Measurements from ENCODE around the gene ZDHHC12.

ZDHHC12 gene

DNA sequence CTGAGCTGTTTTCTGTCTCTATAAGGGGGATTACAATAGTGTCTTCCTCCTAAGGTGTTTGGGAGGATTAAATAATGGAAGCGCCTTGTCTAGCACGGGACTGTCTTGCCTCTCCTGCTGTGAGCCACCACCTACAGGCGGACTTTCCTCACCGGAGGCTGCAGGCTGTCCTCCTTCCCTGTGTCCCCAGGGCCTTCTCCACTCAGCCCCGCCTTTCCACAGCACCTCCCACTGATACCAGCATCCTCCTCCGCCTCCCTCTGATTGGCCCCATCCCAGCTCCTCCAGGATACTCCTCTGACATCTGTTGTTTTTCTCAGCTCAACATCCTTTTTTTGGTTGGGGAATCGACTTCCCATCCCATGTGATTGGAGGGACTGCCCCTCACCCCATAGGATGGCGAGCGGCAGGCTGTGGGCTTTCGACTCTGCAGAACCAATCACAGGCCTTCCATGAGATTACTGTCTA, 851 bp upstream of the ZDHHC12 start:
- Mint-ChIP-seq H3K4me3 (peak overlapping the region; percentile 93 to 94), H3K27me3 (no peaks in the 10 kb centered on the region), H3K36me3 (ENCODE audit: insufficient read depth) (peaks cover 13% of the 10 kb centered on the region), H3K27ac (peak overlapping the region; percentile 91 to 92), H3K4me1 (ENCODE audit: low read depth in 2 of 2) (peaks cover 24 to 29% of the 10 kb centered on the region in 2 donors), H3K9me3 (no peaks in the 10 kb centered on the region)
- ATAC-seq (replicated peaks) = peak; percentile 7
- DNase-seq = peak in 1 of 3 experiments; percentile 21

- ATAC-seq (replicated peaks) = no peak
- H3K27ac Mint-ChIP-seq = peak overlapping the region; percentile 91 to 92
- H3K27me3 Mint-ChIP-seq = no peaks in the 10 kb centered on the region
- peaks cover 21 to 29% of the 10 kb centered on the region in 2 donors for H3K4me1 Mint-ChIP-seq (ENCODE audit: low read depth in 2 of 2)
- peak overlapping the region; percentile 93 to 94 for H3K4me3 Mint-ChIP-seq
- DNase-seq = no peak
- no peaks in the 10 kb centered on the region for H3K9me3 Mint-ChIP-seq
- H3K36me3 Mint-ChIP-seq (ENCODE audit: insufficient read depth) = peaks cover 16% of the 10 kb centered on the region
Measured at GRCh38 chr9:128723352-128723865, 518 bp downstream of the ZDHHC12 start.

GRCh38 chr9:128722380-128723351, 1.3 kb downstream of the ZDHHC12 start:
- H3K9me3 Mint-ChIP-seq = no peaks in the 10 kb centered on the region

DNA sequence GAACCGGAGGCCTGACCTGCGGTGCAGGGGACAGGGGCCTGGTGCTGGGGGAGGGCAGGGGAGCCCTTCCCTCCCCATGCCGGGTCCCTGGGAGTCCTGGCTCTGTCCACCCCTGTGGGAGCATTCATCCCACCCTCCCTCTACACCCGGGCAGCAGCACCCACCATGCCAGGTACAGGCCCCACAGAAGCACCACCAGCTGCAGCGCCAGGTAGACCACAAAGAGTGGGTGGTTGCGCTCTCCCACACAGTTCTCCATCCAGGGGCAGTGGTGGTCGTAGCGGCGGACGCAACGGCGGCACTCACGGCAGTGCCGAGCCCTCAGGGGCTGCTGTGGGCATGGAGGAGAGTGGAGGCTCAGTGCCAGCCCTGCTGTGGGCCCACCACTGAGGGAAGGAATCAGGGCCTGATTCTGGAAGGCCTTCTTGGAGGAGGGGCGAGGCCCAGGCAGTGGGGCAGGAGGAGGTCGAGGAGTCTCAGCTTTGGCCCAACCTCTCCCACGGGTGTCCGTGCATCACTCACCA, 2.4 kb downstream of the ZDHHC12 start:
- H3K4me3 Mint-ChIP-seq = peak overlapping the region in 1 of 2 donors; percentile 93
- peaks cover 21 to 28% of the 10 kb centered on the region in 2 donors for H3K4me1 Mint-ChIP-seq (ENCODE audit: low read depth in 2 of 2)
- peak overlapping the region in 1 of 2 donors; percentile 91 for H3K27ac Mint-ChIP-seq
- H3K36me3 Mint-ChIP-seq (ENCODE audit: insufficient read depth) = peaks cover 16% of the 10 kb centered on the region
- DNase-seq = no peak
- H3K27me3 Mint-ChIP-seq = no peaks in the 10 kb centered on the region
- H3K9me3 Mint-ChIP-seq = no peaks in the 10 kb centered on the region
- no peak for ATAC-seq (replicated peaks)

More at GRCh38 chr9:128722380-128723351, 1.3 kb downstream of the ZDHHC12 start:
- DNase-seq (no peak), ATAC-seq (replicated peaks) (no peak)
- Mint-ChIP-seq H3K36me3 (ENCODE audit: insufficient read depth) (peaks cover 16% of the 10 kb centered on the region), H3K4me3 (peak overlapping the region; percentile 93 to 94), H3K27ac (peak overlapping the region; percentile 91 to 92), H3K4me1 (ENCODE audit: low read depth in 2 of 2) (peaks cover 21 to 29% of the 10 kb centered on the region in 2 donors), H3K27me3 (no peaks in the 10 kb centered on the region)

DNA sequence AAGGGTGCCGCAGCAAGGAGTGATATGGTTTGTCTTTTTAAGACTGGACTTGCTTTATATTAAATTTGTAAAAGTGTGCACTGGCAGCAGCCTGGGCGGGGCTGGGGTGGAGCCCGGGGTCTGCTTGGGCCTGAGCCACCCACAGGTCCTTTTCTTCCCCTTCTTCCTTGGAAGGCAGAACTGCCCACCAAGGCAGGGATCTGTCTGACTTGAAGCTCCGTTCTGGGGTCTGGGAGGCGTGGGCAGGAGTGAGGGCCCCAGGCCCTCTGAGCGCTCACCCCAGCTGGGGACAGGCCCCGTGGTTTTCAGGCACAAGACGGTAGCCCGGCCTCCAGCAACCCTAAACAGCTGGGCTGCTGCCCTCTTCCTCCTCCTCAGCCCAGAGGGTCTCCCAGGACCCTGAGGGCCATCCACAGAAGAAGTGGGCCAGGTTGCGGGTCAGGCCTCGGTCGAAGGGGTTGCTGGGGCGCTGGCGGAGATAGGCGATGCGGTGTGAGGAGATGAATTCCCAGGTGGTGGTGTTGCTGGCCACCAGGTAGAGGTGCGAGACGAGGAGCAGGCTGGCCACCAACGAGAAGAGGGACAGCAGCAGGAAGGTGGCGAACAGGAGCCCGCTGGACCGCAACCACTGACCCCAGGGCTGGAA, 3.0 kb downstream of the ZDHHC12 start:
- Mint-ChIP-seq H3K9me3 (no peaks in the 10 kb centered on the region), H3K4me3 (no peak overlapping the region), H3K4me1 (ENCODE audit: low read depth in 2 of 2) (peaks cover 21 to 28% of the 10 kb centered on the region in 2 donors), H3K27ac (no peak overlapping the region), H3K27me3 (no peaks in the 10 kb centered on the region), H3K36me3 (ENCODE audit: insufficient read depth) (peaks cover 16% of the 10 kb centered on the region)
- no peak for DNase-seq
- ATAC-seq (replicated peaks) = no peak

DNA sequence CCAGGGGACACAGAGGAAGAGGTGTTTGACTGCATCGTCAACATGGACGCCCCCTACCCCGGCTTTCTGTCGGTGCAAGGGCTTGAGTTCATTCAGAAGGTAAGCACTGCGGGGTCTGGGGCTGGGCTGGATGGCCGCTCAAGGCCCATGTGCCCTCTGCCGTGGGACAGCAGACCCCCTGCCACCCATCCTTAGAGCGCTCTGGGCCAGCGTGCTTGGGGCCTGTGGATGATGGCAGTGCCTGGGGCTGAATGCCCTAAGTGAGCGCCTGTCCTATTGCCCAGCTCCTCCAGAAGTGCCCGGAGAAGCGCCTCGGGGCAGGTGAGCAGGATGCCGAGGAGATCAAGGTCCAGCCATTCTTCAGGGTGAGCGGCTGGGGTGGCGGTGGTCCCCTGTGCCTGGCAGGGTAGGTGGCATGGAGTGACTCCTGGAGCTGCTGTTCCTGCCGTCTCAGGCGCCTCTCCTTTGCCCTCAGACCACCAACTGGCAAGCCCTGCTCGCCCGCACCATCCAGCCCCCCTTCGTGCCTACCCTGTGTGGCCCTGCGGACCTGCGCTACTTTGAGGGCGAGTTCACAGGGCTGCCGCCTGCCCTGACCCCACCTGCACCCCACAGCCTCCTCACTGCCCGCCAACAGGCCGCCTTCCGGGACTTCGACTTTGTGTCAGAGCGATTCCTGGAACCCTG, 3.9 kb downstream of the ZDHHC12 start:
- Mint-ChIP-seq H3K36me3 (ENCODE audit: insufficient read depth) (peaks cover 16% of the 10 kb centered on the region), H3K9me3 (no peaks in the 10 kb centered on the region), H3K4me3 (no peak overlapping the region), H3K4me1 (ENCODE audit: low read depth in 2 of 2) (peaks cover 18 to 26% of the 10 kb centered on the region in 2 donors), H3K27ac (no peak overlapping the region), H3K27me3 (no peaks in the 10 kb centered on the region)
- DNase-seq (no peak), ATAC-seq (replicated peaks) (no peak)

- ATAC-seq (replicated peaks) (no peak), DNase-seq (no peak)
- Mint-ChIP-seq H3K4me1 (ENCODE audit: low read depth in 2 of 2) (peaks cover 10 to 14% of the 10 kb centered on the region in 2 donors), H3K27me3 (no peaks in the 10 kb centered on the region), H3K4me3 (no peak overlapping the region), H3K27ac (no peak overlapping the region), H3K9me3 (no peaks in the 10 kb centered on the region), H3K36me3 (ENCODE audit: insufficient read depth) (peaks cover 5% of the 10 kb centered on the region)
Measured at GRCh38 chr9:128718475-128718874, 5.5 kb downstream of the ZDHHC12 start.

- peaks cover 6 to 11% of the 10 kb centered on the region in 2 donors for H3K4me1 Mint-ChIP-seq (ENCODE audit: low read depth in 2 of 2)
Measured at GRCh38 chr9:128718047-128718446, 5.9 kb downstream of the ZDHHC12 start.

GRCh38 chr9:128716581-128717254, 7.2 kb downstream of the ZDHHC12 start:
- H3K4me3 Mint-ChIP-seq = no peak overlapping the region
- peaks cover 2% of the 10 kb centered on the region for H3K36me3 Mint-ChIP-seq (ENCODE audit: insufficient read depth)
- DNase-seq (no peak), ATAC-seq (replicated peaks) (no peak)
- H3K27ac Mint-ChIP-seq = peak overlapping the region in 1 of 2 donors; percentile 72
- H3K4me1 Mint-ChIP-seq (ENCODE audit: low read depth in 2 of 2) = no peaks in the 10 kb centered on the region
- H3K9me3 Mint-ChIP-seq = no peaks in the 10 kb centered on the region
- no peaks in the 10 kb centered on the region for H3K27me3 Mint-ChIP-seq

More at GRCh38 chr9:128718047-128718446, 5.9 kb downstream of the ZDHHC12 start:
- H3K4me3 Mint-ChIP-seq = no peak overlapping the region
- DNase-seq = no peak
- H3K36me3 Mint-ChIP-seq (ENCODE audit: insufficient read depth) = peaks cover 5% of the 10 kb centered on the region
- H3K27ac Mint-ChIP-seq = no peak overlapping the region
- no peaks in the 10 kb centered on the region for H3K27me3 Mint-ChIP-seq
- H3K9me3 Mint-ChIP-seq = no peaks in the 10 kb centered on the region
- no peak for ATAC-seq (replicated peaks)

DNA sequence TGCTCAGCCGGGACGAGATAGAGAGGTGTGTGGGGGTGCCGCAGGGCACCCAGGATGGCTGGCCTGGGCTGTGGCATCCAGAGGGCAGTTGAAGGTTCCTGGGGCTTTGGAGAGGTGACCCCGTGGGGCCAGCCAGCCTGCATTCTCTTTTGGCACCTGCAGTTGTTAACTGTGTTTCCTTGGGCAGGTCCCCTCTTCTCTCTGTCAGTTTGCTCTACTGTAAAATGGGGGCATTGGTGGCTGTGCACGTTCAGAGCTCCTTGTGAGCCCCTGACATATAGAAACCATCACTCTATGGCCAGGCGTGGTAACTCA, 8.5 kb downstream of the ZDHHC12 start:
- no peak for DNase-seq
- Mint-ChIP-seq H3K9me3 (no peaks in the 10 kb centered on the region), H3K27me3 (no peaks in the 10 kb centered on the region), H3K27ac (no peak overlapping the region), H3K4me3 (no peak overlapping the region), H3K4me1 (ENCODE audit: low read depth in 2 of 2) (no peaks in the 10 kb centered on the region), H3K36me3 (ENCODE audit: insufficient read depth) (peaks cover 2% of the 10 kb centered on the region)
- ATAC-seq (replicated peaks) = no peak

GRCh38 chr9:128714586-128715435, 9.1 kb downstream of the ZDHHC12 start:
- Mint-ChIP-seq H3K36me3 (ENCODE audit: insufficient read depth) (peaks cover 2% of the 10 kb centered on the region), H3K4me1 (ENCODE audit: low read depth in 2 of 2) (no peaks in the 10 kb centered on the region), H3K27ac (peak overlapping the region in 1 of 2 donors; percentile 44), H3K4me3 (peak overlapping the region in 1 of 2 donors; percentile 22), H3K9me3 (no peaks in the 10 kb centered on the region), H3K27me3 (no peaks in the 10 kb centered on the region)
- ATAC-seq (replicated peaks) = no peak
- no peak for DNase-seq

Data from effector memory CD8-positive, alpha-beta T cell (primary cell).